Cerebellar nuclear complex (tissue), 1 donor: ENCODE measurements around the gene GAB2.
"Not testable (repeated sequence)": the region's sequence is repeated elsewhere in the genome, so short reads cannot be mapped to it uniquely, and the experiment has no call there.

Source experiments
- DNase-seq, 2 experiments: peaks; one replicate each; lab custom pipeline; 2025; lab: John Stamatoyannopoulos, UW

Gene GAB2

DNA sequence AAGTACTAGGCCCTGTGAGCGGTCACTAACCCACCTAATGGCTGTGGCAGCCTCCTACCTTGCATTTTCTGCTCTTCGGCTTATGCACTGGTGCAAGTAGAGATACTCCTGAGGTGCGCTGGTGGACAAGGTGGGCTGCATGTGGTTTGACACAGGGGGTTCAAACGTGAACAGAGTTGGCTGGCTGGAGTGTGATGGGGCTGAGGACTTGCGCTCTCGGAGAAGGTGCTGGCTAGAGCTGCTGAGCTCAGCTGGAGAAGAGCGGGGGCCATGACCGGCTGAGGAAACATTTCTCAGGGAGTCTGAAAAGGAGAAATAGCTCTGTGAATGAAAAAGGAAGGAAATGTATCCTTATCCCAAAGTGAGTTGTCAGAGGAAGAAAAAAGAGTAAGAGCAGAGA lies 167.5 kb downstream of the GAB2 start:
- DNase-seq: no peak

DNA sequence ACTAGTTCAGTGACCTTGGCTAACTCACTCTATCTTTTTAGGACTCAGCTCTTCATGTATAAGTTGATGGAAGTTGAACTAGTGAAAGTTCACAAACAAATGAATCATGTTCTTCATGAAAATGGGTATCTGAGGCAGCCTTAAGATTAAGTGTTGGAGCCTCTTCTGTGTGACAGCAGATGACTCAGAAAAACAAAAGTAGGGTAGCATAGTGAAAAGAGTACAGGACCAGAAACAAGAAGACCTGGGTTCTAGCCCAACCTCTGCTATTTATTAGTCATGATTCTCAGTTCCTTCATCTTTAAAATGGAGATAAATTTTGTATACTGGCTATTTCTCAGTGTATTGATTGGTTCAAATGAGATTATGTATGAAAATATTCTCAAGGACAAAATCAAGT lies 168.7 kb downstream of the GAB2 start:
- no peak for DNase-seq

DNA sequence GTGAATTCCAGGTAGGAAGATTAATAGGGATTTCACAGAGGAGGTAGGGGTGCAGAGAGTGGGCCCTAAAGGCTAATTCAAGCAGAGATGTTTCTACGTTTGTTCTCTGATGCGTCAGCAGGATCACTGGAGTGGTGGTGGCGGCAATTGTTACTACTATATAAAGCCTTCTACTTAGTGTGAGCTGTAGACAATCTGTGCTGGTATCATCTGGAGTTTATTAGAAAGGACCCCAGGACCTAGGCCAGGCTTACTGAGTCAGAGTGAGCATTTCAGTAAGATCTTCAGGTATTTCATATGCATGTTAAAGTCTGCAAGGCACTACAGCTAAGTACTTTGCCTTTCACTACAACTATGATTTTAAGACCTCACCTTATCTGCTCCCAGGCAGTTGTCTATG lies 169.4 kb downstream of the GAB2 start:
- DNase-seq: no peak

DNA sequence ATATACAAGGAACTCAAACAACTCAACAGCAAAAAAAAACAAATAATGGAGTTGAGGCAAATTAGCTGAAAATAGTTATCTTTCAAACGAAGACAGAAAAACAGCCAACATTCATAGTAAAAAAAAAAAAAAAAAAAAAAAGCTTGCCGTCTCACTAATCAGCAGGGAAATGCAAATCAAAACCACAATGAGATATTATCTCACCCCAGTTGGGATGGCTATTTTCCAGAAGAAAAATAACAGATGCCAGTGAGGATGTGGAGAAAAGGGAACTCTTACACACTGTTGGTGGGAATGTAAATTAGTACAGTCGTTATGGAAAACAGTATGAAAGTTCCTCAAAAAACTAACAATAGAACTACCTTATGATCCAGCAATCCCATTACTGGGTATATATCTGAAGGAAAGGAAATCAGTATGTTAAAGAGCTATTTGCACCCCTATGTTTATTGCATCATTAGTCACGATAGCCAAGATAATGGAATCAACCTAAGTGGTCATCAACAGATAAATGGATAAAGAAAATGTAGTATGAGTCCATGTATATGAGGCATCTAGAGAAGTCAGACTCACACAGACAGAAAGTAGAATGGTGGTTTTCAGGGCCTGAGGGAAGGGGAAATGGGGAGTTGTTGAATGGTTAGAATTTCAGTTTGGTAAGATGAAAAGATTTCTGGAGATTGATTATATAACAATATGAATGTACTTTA lies 172.9 kb downstream of the GAB2 start:
- no peak for DNase-seq

DNA sequence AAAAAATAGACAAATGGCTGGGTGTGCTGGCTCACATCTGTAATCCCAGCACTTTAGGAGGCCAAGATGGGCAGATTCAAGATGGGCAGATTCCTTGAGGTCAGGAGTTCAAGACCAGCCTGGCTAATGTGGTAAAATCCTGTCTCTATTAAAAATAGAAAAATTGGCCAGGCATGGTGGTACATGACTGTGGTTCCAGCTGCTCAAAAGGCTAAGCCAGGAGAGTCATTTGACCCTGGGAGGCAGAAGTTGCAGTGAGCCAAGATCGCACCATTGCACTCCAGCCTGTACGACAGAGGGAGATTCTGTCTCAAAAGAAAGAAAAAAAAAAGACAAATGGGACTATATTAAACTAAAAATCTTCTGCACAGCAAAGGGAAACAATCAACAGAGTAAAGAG lies 173.5 kb downstream of the GAB2 start:
- no peak for DNase-seq

DNA sequence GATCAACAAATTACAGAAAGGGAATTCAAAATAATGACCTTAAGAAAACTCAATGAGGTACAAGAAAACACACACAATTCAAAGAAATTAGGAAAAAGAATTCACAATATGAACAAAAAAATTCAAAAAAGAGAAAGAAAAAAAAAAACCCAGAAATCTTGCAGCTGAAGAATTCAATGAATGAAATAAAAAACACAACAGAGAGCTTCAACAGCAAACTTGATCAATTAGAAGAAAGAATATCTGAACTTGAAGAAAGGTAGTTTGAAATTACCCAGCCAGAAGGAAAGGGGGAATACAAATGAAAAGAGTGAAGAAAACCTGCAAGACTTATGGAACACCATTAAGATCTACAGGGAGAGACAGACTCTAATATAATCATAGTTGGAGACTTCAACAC lies 176.1 kb downstream of the GAB2 start:
- no peak for DNase-seq

DNA sequence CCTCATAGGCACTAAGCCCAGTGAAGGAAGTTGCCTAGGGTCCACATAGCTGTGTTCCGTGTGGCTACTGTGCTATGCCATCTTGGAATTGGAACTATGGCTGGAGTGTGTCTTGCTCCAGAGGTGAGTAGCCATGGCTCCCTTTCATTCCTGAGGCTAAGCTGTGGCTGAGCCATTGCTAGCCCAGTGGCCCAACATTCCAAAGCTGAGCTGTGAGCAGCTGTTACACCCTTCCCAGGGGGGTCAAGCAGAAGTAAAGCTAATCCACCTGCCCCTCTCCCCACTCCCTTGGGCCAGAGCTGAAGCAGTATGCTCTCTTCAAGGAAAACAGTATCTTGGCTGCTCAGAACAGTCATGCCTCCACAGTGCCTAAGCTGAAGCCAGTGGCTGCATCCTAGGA lies 177.8 kb downstream of the GAB2 start:
- DNase-seq: no peak

DNA sequence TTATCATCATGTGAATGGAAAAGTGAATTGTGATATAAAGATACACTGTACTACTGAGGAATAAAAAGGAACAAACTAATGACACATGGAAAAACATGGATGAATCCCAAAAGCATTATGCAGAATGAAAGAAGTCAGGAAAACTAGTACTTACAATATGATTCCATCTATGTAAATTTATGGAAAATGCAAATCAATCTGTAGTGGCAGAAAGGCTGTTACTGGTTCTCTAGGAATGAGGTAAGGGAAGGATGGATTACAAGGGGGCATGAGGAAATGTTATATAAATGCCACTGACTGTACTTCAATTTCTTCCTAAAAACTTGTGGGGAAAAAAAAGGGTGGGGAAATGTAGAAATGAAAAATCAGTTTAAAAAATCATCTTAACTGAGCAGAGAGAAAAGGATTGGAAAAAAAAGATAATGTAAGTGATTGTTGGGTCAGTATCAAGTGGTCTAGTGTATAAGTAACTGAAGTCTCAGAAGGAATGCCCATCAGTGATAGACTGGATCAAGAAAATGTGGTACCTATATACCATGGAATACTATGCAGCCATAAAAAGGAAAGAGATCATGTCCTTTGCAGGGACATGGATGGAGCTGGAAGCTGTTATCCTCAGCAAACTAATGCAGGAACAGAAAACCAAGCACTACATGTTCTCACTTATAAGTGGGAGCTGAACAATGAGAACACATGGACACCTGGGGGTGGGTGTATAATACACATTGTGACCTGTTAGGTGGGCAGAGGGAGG lies 180.2 kb downstream of the GAB2 start:
- DNase-seq: no peak

DNA sequence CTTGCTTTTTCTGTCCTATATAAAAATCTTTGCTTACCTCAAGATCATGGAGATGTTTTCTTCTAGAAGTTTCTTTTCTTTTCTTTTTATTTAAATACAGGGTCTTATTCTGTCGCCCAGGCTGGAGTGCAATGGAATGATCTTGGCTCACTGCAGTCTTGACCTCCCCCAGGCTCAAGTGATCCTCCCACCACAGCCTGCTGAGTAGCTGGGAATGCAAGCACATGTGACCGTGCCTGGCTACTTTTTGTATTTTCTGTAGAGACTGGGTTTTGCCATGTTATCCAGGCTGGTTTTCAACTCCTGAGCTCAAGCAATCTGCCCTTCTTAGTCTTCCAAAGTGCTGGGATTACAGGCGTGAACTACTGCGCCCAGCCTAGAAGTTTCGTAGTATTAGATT lies 183.6 kb downstream of the GAB2 start:
- DNase-seq: no peak

DNA sequence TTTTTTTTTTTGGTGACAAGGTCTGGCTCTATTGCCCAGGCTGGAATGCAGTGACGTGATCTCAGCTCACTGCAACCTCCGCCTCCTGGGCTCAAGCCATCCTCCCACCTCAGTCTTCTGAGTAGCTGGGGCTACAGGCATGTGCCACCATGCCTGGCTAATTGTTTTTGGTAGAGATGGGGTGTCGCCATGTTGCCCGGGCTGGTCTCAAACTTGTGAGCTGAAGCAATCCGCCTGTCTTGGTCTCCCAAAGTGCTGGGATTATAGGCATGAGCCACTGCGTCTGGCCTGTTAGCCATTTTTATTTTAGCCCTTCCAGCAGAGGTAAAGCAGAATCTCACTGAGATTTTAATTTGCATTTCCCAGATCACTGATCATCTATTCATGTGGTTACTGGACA lies 184.6 kb downstream of the GAB2 start:
- not testable (repeated sequence) for DNase-seq

DNA sequence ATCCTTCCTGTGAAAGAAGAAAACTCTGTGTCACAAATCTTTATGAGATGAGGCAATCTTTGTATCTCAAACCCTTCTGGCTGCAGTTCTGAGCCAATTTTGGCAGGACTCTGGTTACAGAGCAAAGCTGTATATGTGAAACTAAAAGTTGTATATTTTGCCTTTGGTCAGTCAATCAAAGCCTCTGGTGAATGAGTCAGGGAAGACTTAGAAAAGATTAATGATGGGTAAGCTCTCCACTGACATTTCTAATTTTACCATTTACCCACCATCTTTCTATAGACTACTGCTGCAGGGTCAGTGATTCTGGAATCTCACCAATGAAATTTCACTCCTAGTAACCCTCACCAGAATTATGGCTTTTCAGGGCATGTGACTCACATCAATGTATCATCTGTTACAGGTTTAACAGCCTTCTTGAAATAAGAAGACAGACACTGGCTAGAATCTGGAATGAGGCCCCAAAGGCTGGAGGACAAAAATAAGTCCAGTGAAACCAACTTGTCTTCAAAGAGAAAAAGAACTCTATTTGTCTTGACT lies 185.6 kb downstream of the GAB2 start:
- DNase-seq: no peak

DNA sequence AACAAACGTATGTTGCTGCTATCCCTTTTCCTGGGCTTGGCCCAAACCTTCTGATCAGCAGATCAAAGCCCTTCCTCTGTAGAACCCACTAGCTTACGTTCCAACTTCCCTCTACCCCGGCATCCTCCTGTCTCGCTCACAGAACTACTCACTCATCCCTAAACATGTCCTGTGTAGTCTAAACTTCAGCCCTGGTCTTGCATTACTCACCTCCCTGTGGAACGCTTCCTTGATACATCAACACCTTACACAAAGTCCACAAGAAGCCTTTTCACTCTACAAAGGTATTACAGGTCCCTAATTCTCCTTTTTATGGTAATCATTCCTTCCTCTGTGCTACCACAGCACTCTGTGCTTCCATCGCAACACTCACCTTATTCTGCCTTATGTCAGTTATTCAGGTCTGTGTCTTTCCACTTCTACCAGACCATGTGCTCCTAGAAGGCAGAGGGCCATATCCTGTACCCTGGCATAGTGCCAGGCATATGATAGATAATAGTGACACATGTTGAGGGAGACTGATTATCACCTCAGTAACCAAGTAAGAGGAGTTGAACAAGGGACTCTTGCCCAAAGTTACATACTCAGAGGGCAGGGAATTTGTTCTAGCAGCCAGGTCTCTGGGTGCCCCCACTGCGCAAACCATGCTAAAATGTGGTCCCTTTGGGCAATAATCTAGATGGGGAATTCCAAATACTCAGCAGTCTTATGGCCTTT lies 187.3 kb downstream of the GAB2 start:
- no peak for DNase-seq

DNA sequence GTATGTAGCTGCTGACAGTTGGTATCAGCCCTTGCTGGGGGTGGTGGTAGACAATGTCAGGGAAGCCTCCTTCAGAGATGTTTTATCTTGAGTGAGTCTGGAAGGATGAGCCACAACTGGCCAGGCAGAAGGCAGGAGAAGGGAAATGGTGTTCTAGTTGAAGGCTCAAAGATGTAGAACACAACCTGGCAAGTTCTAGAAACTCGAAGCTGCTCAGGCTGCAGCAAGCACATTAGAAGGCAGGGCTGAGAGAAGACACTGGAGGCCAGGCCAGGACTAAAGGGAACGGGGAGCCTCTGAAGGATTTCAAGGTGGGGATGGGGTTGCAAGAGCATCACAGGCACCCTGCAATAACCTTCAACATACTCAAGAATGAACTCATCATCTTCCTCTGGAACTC lies 188.5 kb downstream of the GAB2 start:
- DNase-seq: no peak

DNA sequence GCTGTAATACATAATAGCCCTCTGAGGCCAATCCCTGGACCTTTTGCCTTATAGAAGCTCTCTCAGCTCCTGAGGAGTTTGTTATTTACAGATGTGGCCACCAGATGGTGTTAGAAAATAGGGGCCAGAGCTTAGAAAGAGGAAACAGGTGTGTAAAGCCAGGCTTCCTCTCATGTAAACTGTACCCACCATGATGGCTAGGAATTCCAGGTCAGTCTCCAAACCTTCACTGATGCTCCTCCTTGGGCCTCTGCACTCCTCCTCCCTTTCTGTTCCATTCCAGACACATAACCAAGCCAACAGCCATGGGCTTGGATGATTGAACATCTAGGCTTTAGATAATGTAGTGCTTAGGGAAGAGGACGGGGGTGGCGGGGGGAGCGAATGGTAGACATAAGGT lies 189.2 kb downstream of the GAB2 start:
- DNase-seq: no peak

DNA sequence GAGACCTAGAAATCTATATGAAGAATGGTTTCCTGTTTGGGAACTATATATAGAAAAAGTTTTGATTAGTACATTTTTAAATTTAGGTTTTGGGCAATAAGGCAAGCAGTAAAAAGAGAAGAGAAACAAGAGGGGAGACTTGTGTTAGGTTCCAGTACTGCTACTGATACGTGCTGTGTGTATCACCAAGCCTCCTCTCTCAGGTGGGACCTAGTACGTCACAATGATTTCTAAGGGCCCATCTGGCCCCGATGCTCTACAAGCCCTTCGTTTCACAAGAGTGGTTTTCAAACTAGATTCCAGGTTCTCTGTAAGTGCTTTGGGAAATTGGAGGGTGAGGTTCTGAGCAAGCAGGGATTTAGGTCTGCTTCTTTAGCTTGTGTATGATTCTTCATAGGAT lies 189.7 kb downstream of the GAB2 start:
- no peak for DNase-seq

DNA sequence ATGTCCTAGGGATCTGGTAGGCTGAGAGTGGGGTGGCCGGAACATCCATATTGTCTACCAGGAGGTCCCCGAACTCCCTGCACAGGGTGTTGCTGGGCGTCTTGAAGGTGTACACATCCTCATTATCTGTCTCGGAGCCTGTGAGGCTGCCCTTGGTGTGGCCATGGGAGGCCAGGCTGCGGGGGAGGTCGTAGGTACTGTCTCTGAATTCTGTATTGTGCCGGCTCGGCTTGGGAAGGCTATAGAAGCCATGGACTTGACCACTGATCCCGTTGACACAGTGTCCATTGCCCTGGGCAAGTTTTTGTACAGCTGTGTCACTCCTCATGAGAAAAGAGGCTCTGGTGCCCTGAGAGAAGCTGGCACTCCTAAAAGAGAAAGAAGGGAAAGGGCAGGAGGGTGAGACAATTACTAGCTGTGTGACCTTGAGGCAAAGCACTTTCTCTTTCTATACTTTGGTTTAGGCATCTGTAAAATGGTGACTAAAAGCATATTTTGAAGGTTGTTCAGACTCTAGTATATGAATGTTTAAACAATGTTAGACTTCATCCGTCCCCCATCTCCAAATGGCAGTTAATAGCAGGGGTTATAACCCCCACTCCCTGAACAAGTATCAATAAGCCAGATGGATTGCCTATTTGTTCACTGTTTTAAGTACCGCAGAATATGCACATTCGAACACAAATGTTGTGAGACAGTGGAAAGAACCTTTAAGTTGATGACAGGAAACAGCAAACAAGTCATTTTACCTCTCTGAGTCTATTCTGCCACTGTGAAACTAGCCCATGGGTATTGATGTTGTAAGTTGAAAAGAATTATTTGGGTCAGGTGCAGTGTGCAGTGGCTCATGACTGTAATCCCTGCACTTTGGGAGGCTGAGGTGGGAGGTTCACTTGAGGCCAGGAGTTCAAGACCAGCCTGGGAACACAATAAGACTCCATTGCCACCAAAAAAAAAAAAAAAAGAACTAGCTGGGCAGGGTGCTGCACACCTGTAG lies 190.6 kb downstream of the GAB2 start:
- no peak for DNase-seq

DNA sequence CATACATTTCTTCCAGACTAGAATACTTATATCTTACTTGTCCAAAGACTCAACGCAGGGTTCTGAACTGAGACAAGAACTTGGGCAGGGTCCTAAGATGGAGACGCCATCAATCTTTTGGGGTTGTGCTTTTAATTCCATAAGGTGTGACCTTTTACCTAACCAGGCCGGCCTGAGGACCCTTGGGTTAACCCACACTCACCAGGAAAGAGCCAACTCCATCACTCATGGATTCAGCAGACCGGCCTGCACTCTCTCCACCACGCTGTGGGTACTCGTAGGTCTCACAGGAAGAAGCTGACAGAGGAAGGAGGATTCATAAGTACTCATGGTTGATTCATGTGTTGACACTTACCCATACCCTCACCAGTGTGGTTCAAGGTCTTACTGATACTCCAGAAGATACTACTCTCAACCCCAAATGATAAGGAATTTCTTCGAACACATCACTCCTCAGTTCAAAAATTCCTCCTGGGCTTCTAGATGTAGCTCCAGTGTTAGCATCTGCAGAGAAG lies 192.7 kb downstream of the GAB2 start:
- no peak for DNase-seq

DNA sequence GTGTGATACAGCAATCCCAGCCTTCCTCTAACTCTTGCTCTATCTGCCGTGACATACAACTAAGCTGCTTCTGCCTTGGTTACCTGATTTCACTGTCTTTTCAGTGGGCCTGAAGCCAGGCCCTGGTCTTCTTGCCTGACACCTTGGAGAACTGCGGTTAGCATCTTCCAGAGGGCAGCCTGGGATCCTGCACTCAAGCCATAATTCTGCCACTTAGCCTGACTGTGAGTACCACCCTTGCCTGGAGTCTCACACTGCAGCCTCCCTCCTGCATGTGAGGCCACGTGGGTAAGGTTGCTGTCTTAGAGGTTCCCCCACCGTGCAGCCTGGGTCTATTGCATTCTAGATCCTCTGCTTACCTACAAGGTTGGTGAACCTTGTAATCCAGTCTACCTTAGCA lies 193.1 kb downstream of the GAB2 start:
- DNase-seq: no peak

DNA sequence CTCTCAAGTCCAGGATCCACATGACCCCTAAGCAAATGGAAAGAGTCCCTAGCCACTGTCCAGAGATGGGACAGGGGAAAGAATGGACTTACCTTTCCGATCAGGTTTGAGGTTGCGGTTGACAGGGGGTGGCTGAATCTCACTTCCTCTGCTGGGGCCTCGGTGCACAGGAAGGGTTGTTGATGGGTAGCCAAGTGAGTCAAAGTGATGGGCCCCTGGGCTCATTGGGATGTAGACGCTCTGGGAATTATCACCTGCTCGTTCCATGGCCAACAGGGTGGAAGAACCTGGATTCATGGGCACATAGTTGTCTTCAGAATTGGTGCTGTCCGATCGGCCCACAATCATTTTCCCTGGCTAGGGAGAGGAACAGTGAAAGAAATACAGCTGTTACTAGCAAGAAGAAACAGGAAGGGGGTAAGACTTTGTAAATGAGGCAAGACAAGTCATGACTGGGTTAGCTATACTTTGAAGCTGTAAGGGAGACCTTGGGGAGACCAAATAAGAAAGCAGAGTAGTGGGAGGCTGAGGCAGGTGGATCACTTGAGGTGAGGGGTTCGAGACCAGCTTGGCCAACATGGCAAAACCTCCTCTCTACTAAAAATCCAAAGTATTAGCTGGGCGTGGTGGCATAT lies 194.2 kb downstream of the GAB2 start:
- DNase-seq: no peak

DNA sequence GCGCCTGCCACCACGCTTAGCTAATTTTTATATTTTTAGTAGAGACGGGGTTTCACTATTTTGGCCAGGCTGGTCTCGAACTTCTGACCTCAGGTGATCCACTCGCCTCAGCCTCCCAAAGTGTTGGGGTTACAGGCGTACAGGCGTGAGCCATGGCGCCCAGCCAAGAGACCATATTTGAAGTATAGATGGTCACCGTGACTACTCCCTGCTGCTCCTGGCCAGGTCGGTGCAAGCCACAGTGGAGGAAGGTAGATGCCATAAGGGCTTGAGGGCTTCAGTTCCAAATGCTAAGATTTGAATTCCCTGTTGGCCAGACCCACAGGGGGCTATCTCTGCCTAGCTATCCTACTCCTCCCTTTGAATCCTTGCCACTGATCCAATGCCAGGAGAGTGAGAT lies 194.9 kb downstream of the GAB2 start:
- DNase-seq: not testable (repeated sequence)
